NCI-H510A treated with DMSO at 0.1 percent for 48 hours (cell line): ENCODE data around the gene SPG11.
"Not testable (repeated sequence)": the region's sequence is repeated elsewhere in the genome, so short reads cannot be mapped to it uniquely, and the experiment has no call there.

Experiments
- DNase-seq: peaks from one replicate; lab custom pipeline; 2025; lab: John Stamatoyannopoulos, UW

SPG11 gene

DNA sequence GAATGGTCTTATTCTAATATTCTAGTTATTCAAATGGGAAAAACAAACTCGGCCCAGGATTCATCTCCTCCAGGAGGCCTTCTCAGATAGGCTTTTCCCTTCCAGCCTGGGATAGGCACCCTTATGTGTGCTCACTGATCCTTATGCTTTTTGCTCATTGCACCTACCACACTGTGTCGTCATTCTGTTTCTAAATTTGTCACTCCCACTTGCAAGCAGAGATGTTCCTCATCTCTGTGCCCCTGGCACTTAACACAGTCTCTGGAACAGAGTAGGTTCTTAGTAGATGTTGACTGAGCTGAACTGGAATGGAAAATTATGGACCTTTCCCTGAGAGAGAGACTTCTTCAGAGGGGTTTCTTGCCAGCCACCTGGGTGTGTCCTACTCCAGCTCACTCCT, 18.7 kb upstream of the SPG11 start:
- DNase-seq = no peak

DNA sequence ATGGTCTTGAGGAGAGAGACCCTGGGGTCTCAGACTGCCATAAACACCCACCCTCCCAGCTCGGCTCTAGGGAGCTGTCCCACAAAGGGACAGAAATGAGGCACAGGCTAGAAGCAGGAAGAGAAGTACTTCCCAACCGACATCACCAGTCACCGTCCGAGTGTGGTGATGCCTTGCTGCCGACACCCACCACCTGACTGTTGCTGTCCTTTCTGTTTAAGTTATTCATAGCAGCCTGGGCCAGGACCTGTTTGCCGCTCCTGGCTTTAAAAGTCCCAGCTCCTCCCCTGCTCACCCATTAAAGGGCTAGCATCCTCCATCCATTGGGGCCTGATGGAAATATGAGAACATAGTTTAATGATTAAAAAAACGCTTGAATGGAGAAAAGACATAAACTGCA, 13.2 kb upstream of the SPG11 start:
- no peak for DNase-seq

DNA sequence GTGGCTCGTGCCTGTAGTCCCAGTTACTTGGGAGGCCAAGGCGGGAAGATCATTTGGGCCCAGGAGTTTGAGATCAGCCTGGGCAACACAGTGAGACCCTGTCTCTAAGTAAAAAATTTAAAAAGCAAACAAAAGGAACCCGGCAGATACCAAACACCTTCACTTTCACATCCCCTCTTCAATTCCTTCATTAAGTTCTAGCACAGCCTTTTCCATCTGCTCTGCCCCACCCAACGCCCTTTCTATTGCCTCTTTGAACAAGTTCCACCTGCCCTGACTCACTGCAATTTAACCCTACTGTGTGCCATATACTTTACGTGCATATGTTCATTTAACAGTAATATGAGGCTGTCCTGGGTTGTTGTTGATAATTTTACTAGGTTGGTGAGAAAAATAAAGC, 12.4 kb upstream of the SPG11 start:
- DNase-seq = no peak

DNA sequence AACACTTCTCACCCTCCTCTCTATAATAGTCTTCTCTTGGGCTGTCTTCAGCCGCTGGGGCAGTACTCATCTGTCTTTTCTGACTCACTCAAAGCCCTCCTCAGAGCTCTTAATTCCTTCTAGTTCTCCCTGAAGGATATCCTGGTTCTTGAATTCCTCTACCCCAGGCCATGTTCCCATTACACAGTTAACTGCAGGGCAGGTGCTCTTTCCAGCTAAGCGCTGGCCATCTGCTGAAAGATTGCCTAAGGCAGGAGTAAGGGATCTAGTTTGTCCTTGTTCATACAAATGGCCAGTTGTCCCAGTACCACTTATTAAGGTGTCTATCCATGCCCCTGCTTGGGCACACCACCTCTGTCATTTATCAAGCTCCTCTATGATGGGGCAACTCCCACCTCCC, 10.2 kb upstream of the SPG11 start:
- DNase-seq = no peak

DNA sequence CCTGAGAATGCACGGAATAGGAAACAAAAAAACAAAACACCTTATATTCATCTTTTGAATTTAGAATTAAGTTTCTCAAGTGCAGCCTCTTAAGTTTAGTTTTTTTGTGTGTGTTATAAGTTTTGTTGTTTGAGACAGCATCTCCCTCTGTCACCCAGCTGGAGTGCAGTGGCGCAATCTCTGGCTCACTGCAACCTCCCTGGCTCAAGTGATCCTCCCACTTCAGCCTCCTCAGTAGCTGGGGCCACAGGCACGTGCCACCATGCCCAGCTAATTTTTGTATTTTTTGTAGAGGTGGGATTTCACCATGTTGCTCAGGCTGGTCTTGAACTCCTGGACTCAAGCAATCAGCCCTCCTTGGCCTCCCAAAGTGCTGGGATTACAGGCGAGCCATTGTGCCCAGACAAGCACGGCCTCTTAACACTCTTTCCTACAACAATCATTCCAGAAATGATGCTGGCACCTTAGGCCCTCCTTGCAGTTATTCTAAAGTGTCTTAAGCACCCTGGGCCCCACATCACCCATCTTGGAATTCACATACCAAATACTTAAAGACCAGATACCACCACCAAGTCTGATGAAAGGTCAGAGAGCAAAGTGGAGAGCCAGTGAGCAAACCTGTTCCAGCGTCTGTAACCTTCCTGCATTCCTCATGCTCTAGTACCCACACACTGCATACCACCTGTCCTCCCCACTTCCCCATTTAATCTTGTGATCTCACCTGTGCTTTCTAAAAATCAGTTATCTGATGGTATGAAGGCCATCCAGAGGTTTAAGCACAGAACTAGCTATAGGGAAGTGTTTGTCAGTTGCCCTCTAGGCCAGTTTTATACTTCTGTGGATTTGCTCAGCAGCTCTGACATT, 6.9 kb upstream of the SPG11 start:
- DNase-seq = no peak

DNA sequence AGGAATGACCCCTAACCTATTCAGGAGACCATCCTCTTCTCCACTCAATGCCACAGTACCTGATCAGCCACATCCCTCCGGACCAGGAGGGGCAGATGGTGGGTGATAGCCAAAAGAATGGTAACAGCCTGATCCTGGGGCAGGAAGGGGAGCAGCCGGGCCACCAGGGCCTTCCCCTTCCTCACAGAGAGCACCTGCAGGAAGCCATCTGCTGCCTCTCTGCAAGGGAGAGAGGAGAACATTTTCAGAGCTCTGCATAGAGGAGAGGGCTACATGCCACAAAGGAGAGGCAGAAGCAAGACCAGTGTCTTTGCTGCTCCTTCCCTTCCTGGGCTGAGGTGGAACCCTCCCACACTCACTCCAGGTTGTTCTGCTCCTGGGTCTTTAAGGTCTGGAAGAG, 5.5 kb upstream of the SPG11 start:
- DNase-seq = no peak

DNA sequence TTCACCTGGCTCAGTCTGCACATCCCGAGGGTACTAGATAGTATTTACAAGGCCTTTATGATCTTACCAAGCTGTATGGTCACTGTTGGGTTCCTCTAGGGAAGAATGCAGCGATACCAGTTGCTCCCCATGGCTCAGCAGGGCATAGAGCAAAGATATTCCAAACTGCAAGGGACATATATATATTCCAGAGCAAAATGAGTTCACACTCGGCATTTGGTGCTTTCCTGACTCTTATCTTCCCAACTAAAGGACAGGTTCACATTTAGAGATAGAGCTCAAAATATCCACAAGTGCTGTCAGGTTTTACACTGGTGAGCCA, 3.5 kb upstream of the SPG11 start:
- DNase-seq = no peak

DNA sequence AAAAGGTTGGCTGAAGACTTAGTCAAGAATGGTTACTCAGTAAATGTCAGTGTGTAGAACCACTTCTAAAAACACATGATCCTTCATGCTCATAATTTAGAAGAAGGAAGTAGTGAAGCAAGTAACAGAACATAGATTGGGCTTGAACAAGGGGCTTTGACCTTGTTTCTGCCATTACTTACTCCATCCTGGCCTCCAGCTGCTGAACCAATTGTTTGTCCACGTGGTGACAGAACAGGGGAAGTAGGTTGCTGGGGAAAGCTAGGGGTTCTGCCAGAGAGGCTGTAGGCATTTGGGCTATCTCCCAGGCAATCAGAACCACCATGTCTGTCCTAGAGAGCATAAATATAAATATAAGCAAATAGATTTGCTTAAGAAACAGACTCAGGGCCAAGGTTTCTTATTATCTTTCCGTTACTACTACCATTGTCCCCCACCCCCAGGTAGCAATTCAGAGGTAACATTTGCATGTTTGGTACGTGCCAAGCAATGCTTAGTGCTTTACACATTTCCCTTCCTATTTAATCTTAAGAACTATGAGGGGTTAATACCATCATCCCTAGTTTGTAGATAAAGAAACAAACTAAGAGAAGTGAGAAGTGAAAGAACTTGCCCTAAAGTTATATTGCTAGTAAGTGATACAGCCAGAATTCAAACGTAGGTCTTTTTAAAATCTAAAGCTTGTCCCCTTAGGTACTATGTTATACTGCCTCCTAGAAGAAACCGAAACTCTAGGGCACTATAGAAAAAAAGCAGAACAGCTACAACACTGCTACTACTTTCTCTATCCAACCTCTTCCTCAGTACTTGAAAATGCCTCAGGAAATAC, 3.0 kb upstream of the SPG11 start:
- no peak for DNase-seq

DNA sequence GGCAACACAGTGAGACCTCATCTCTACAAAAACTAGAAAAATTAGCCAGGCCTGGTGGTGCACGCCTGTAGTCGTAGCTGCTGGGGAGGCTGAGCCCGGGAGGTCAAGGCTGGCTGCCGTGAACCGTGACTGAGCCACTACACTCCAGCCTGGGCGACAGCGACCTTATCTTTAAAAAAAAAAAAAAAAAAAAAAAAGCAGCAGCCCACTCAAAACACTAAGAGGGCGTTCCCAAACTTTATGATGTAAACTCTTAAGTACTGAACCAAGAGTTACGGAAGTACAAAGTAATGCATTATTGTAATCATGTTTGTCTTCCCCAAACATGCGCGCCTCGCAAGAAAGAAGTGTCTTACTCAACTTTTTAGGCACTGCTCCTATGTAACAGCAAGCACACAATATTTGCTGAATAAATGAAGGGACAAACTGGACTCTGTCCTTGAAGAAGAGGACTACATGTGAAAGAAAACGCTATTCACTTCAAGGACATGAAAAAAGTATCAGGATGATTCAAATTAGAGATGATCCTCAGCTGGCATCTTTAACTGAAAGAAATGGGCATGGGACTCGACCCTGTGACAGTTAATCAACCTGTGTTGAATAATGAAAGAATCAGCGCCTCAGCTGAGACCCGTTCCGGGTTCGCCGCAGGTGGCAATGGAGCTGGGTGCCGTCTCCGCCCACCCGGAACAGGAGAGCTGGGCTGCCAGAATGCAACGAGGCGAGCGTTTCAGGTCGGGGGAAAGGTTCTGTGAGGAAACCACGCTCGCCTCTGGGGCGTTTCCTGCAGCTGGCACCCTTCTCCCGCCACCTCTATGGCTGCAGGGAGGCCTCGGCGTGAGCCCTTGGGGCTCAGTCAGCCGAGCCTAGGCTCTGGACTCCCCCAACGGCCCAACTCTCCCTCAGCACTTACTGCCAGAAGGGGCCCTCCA, 718 bp downstream of the SPG11 start:
- DNase-seq = peak; percentile 35

DNA sequence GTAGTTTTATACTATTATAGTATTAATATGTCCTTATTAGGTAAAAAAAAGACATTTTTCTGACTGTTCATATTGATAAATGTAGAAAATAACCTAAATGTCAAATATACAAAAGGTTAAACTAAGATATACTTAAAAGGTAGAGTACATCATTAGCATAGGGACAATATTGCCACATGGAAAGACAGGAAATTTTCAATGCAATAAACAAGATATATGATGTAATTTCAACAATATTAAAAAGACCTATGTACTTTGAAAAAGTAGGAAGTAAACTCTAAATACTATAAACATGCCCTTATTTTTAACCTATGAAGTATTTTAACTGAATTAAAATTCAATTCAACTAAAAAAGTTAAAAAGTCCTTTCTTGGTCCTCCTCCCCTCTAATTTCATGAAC, 1.9 kb downstream of the SPG11 start:
- DNase-seq = no peak

DNA sequence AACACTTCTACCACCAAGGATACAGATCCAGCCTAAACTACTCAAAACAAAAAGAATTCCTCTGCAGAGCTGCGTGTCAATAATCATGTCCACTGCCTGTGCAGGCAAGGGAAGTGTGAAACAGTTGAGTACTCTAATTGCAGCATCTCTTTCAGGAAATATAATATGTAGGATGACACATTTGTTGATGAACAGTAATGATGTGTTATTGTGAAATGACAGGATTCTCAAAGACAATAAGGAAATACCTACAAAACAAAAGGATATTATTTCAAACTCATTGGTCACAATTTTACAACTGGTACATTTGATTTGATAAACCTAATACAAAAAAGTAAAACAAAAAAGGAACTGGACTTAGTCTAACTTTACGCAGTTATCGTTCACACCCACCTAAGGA, 4.4 kb downstream of the SPG11 start:
- DNase-seq = no peak

DNA sequence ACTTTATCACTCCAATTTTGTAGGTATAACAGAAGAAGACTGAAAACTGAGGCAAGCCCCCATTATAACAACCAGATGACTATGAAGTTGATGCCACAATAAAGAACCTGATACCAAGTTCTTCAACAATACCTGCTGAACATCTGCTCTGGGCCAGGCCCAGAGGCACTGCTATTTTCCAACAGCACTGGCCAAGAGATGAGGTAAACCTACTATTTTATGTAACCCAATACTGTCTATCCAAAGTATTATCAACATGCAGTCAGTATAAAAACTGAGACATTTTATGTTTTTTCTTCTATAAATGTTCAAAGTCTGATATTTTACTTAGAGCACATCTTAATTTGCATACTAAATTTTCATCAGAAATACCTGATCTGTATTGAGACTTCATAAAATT, 6.1 kb downstream of the SPG11 start:
- DNase-seq = no peak

DNA sequence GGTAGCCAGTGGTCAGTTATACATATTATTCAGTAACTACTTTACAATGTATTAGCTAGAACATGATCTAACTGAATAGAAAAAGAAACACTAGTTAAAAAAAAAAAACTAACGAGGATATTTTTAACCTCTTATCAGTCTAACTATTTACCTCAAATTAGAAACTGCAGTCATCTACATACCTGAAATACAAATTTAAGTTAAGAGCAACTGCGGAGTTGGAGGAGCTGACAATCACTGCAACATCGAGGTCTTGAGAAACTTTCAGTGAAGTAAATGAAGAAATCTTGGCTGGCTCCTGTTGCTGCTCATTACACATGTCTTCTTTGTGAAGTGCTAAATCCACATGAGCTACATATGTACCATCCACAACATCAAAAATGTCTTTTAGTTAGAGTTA, 6.5 kb downstream of the SPG11 start:
- no peak for DNase-seq

DNA sequence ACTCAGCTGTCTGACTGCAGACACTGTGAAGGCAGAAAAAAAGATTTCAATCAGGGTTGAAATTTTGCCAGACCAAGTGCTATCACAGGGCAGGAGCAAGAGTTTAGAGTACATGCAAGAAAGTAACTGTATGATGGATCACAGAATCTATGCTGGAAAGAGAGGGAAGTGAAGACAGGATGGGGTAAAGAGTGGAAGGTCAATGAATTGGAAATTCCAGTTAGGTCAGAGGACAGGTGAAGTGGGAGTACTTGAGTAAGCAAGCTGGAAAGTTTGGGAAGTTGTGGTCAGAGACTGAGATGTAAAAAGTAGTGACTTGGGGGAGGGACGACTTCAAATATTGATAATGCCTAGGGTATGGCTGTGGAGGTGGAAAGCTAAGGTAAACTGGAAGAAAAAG, 7.2 kb downstream of the SPG11 start:
- no peak for DNase-seq

DNA sequence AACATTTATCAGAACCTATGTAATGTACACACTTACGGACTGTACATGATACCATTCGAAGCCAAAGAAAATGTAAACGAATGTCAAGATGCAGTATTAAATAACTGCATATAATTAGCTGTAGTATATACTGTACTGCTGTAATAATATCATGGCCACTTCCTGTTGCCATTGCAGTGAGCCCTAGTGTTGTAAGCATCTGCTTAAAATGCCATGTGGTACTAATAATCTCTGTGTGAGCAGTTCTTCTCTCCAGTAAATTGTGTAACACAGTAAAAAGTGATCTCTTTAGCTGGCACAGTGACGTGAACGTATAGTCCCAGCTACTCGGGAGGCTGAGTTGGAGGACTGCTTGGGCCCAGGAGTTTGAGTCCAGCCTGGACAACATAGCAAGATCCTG, 8.6 kb downstream of the SPG11 start:
- no peak for DNase-seq

DNA sequence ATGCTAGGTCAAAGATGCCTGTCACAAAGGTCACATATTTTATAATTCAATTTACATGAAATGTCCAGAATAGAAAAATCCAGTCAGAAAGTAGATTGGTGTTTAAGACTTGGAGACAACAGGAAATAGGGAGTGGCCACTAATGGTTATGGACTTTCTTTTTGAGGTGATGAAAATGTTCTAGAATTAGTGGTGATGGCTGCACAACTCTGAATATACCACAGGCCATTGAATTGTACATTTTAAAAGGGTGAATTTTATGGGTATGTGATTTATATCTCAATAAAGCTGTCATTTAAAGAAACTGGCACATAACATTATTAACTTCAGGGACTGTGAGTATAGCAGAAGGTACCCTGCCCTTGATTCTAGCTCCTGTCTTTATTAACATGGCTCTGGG, 15.8 kb downstream of the SPG11 start:
- DNase-seq = no peak

DNA sequence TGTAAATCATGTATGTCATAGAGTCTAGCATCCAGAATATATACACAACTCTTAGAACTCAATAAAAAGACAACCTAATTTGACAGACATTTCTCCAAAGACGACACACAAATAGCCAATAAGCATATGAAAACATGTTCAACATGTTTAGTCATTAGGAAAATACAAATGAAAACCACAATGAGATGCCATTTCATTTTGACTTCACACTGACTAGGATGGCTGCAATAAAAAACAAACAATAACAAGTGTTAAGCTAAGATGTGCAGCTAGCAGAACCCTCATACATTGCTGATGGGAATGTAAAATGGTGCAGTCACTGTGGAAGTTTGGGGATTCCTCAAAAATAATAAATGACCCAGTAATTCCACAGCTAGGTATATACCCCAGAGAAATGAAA, 16.4 kb downstream of the SPG11 start:
- no peak for DNase-seq

DNA sequence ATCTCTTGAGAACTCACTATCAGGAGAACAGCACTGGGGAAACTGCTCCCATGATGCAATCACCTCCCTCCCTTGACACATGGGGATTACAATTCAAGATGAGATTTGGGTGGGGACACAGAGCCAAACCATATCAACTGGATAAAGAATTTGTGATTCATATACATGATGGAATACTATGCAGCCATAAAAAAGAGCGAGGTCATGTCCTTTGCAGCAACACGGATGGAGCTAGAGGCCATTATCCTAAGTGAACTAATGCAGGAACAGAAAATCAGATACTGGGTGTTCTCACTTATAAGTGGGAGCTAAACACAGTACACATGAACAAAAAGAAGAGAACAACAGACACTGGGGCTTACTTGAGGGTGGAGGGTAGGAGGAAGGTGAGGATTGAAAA, 17.0 kb downstream of the SPG11 start:
- no peak for DNase-seq

DNA sequence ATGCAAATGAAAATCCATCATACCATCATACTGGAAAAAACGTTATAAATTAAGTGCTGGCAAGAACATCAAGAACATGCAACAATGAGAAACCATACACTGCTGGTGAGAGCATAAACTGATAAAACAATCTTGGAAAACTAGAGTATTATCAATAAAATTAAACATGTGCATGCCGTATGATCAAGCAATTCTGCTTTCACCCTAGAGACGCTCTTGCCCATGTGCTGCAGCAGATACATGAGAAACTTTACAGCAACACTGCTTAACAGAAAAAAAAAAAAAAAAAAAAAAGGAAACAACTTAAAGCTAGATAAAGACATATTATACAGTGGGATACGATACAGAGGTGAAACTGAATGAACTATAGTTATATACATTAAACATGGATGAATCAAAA, 21.8 kb downstream of the SPG11 start:
- no peak for DNase-seq

DNA sequence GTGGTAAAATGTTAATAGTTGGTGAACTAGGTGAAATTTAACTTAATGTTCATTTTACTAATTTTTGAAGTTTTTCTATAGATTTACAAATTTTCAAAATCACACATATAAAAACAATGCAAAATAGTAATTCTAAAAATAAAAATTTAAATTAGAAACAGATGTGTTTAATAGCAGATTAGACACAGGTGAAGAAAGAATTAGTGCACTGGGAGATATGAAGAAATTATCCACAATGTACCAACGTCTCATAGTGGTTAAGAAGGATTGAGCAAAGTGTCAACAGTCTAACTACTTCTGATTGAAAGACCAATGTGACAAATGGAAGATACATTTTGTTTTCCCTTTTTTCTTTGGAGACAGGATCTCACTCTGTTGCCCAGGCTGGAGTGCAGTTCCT, 26.5 kb downstream of the SPG11 start:
- DNase-seq = no peak

DNA sequence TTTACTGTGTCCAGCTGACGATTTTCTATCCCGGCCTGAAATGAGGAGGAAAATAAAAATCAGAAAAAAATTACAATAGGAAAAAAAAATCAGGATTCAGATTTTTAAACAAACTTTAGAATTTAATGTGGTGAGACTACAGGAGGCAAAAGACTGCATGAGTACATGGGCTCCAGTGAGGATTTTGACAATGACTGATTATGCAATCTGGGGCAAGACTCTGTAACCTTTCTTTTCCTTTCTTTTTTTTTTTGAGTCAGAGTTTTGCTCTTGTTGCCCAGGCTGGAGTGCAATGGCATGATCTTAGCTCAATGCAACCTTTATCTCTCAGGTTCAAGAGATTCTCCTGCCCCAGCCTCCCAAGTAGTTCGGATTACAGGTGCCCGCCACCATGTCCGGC, 29.9 kb downstream of the SPG11 start:
- no peak for DNase-seq

DNA sequence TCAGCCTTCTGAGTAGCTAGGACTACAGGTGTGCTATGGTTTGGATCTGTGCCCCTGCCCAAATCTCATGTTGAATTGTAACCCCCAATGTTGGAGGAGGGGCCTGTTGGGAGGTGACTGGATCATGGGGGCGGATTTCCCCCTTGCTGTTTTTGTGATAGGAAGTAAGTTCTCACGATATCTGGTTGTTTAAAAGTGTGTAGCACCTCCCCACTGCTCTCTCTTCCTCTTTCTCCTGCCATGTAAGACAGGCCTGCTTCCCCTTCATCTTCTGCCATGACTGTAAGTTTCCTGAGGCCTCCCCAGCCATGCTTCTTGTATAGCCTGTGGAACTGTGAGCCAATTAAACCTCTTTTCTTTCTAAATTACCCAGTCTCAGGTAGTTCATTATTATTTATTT, 38.2 kb downstream of the SPG11 start:
- DNase-seq = not testable (repeated sequence)

DNA sequence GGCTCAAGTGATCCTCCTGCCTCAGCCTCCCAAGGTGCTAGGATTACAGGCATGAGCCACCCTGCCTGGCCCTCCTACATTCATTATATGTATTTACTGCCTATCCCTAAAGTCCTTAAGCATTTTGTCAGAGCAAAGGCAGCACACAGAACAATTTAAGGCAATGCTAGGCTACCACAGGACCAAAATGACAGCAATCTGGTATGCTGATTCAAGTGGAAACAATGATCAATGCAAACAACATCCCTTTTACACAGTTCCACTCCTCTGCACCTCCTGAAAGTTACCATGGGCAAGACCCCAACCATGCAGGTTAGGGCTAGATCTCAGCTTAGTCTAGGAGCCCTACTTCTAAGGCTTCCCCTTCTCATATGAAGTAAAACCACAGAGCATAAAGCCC, 40.3 kb downstream of the SPG11 start:
- DNase-seq = no peak
